CD4-positive, alpha-beta T cell treated with Interleukin-6 at 100 ng/mL for 8 hours (primary cell): Measurements from ENCODE around the gene PREX1.

Experiments used
- DNase-seq: peaks from one replicate; pipeline ENCODE4 v3.0.0-alpha.2; 2020; ENCODE audit warnings: mixed read lengths, low spot score

The PREX1 gene

GRCh38 chr20:48735112-48735511 is 92.7 kb downstream of the PREX1 start:
- DNase-seq: no peak

DNA sequence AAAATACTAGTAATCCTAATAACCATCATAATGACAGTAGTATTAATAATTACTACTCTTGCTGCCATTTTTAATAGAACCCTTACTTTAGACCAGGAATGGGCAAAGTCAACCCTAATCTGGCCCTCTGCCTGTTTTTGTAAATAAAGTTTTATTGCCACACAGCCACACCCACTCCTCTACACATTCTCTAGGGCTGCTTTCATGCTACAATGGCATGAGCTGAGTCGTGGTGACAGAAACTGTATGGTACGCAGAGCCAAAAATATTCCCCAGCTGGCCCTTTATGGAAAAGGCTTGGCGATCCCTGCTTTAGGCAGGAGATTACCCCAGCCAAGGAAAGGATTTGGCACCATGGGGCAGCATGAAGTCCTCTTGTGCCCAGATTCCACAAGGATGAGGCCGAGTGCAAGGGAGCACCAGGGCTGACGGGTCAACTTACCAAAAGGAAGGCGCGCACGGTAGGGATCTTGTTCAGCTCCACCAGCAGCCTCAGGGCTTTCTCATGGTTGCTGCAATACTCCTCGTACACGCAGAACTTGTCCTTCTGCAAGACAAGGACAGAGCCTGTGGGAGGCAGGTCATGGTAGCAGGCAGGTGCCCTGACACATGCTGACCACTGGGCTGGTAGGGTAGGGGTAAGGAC is 93.6 kb downstream of the PREX1 start:
- DNase-seq: no peak

GRCh38 chr20:48733296-48733790 is 94.5 kb downstream of the PREX1 start:
- no peak for DNase-seq

DNA sequence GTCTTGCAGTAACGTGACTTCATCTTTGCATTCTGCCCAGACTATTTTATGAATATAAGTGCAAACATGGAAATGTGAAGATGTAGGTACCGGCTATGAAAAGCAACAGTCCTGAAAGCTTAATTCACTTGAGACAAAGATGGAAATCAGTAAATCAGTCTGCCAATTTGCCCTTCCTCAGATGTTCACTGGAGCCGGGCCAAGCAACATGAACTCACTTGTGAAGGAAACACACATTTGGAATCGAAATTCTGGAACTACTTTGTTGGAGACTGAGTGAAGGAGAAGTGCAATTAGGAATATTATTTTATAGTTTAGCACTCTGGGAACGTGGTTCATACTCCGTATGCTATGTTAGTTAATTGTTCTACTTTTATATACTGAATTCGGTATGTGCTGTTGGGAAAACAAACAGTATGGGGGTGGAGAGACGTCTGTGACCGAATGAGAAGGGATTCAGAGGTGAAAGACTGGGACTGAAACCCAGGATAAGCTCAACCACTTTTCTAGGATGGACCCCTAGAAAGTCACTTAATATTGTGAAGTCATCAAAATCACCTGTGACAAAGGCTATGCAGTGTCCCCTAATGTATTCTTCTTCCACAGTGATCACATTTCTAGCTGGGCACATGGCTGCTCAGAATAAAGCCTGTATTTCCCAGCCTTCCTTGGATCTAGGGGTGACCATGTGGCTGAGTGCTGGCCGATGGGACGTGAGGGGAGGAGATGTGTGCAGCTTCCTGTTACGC is 95.5 kb downstream of the PREX1 start:
- DNase-seq: no peak

- no peak for DNase-seq
Observed at GRCh38 chr20:48731536-48731935, 96.3 kb downstream of the PREX1 start.

- no peak for DNase-seq
Observed at GRCh38 chr20:48730977-48731376, 96.8 kb downstream of the PREX1 start.

DNA sequence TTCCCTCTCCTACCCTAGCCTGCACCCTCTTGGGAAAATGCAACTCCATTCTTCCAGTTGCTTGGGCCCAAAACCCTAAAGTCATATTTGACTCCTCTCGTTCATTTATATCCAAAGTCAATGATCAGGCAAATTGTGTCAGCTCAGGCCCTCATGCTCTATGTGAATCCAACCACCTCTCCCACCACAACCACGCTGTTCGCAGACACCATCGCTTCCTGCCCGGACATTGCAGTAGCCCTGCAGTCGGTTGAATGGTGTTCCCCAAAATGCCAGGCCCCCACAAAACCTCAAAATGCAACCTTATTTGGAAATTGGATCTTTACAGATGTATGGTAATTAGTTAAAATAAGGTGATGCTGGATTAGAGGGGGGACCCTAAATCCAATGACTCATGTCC is 98.3 kb downstream of the PREX1 start:
- DNase-seq: no peak

DNA sequence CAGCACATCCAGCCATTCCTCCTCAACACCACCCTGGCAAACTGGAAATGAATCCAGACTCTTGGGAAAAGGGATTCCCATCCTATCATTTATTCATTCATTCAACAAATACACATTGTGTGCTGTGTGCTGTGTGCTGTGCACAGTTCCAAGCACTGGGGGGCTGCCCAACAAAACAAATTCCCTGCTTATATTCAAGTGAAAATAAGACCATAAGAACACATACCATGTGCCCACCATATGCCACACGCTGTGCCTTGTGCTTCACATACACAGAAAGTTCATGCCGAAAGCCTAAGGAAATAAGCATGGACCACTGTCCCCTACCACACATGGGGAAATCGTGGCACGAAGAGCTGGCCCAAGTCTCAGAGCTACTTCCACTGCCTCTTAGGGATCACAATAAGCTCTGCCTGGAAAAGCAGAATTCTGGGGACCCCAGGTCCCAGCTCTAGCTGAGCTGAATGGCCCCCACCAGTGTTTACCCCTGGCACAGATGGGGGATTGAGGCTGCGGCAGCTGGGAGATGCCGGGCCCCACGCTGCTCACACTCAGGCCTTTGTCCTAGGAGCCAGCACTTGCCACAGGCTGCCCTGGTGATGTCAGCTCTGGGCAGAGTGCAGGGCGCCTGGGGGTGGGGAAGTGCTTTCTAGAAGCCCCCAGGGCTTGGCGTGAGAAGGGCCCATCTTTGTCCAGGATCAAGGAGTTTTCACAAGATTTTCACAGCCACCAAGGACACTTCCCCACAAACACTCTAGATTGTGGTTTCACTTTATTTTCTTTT is 99.6 kb downstream of the PREX1 start:
- no peak for DNase-seq

DNA sequence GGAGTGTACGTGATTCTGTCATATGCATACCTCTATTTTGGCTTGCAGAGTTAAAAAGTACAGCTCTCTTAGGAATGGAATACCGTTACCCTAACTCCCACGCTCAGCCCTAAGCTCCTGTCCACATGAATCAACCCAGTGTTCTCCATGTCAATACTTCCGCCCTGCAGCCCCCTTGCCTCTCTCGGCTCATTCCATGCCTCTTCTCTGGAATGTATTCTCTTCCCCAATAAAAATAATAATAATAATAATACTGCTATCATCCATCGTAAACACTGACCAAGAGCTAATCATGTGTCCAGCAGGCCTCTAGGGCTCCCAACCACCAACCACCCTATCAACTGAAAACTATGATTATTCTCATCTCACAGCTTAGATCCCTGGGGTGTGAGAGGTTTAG is 100.6 kb downstream of the PREX1 start:
- no peak for DNase-seq

- DNase-seq: no peak
Observed at GRCh38 chr20:48725555-48725991, 102.2 kb downstream of the PREX1 start.

- no peak for DNase-seq
Observed at GRCh38 chr20:48724891-48725554, 102.8 kb downstream of the PREX1 start.

- no peak for DNase-seq
Observed at GRCh38 chr20:48724382-48724781, 103.4 kb downstream of the PREX1 start.

DNA sequence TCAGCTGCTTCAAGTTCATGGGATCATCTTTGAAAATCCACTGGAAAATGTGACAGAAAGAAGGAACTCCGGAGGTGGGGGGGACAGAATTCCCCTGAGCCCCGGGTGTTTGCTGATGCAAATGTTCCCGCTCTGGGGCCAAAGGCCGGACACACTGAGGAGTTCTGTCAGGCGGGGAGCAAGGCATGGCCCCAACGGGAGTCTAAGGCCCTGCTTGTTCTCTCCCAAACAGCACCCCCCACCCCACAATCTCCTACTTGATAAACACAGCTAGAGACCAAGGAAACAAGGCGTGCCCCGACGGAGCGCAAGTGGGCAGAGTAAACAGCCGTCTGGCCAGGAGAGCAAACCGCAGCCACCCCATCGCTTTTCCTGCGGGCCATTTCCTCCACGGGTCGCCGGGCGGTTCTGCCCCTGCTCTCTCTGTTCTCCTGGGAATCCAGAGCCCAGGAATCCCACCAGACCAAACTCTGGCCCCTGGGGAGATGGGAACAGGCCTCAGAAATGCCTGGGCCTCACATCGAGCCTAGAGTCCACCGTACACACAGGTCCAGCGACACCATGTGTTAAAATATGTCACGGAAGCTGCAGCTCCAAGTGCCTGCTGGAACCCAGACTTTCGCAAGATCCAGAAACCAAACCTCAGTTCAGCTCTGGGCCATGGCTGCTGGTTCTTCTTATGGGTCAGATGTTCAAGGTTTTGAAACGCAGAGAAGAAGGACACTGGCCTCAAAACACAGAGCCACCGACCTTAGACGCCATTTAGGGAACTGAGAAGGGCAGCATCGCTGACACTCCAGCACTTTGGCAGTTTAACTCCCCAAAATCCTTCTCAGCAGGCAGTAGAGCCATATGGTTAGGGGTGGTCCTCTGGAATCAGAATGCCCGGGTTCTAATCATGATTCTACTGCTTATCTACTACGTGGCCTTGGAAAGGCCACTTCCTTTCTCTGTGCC is 104.2 kb downstream of the PREX1 start:
- no peak for DNase-seq

- no peak for DNase-seq
Observed at GRCh38 chr20:48722737-48723191, 105.0 kb downstream of the PREX1 start.

DNA sequence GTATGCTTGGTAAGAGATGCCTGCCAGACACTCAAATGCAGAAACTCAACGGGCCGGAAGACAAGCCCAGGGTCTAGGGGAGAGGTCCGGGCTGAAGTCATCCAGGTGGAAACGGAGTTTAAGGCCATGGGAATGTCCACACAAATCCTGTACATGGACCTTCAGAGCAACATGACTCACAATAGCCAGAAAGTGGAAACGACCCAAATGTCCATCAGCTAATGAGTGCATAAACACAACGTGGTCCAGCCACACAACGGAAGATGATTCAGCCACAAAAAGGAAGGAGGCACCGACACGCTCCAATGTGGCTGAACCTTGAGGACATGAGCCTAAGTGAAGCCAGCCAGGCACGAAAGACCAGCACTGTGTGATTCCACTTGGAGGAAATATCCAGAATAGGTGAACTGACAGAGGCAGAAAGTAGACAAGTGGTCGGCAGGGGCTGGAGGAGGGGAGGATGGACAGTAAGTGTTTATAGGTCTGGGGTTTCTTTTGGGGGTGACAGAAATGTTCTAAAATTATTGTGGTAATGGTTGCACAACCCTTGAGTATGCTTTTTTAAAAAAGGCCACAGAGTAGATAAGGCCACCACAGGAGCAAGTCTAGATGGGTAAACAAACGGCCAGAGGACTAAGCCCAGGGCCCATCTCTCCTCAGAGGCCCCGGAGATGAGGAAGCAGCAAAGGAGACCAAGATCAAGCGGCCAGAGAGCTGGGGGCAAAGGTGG is 105.6 kb downstream of the PREX1 start:
- DNase-seq: no peak

- no peak for DNase-seq
Observed at GRCh38 chr20:48721324-48722001, 106.3 kb downstream of the PREX1 start.

DNA sequence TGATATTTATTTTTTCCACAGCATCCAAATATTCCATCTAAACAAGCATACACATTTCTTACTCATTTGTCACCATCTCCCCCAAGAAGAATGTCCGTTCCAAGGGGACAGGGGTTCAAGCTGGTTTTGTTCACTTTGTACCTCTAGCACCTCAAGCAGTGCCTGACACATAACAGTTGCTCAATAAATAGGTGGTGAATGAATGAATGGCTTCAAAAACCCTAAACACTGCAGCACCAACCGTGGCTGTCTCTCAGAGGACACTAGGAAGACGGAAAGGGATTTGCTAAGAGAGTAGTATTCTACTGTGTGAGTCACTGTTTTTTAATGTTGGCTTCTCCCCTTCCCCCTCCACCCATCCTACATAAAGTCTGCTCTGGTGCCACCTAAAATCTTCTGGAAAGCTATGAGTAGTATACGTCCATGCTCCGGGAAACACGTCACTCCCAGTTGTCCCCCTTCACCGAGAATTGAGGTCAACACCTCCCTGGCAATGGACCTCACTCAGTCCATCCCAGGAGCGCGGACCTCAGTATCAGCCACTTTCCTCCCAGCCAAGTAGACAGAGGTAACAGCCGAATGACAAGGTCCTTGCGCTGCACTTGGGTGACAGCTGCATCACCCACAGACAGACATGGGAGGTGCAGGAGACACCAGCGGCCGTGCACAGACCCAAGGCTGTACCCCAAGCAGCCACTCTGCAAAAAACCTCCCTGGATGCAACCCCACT is 107.4 kb downstream of the PREX1 start:
- no peak for DNase-seq

DNA sequence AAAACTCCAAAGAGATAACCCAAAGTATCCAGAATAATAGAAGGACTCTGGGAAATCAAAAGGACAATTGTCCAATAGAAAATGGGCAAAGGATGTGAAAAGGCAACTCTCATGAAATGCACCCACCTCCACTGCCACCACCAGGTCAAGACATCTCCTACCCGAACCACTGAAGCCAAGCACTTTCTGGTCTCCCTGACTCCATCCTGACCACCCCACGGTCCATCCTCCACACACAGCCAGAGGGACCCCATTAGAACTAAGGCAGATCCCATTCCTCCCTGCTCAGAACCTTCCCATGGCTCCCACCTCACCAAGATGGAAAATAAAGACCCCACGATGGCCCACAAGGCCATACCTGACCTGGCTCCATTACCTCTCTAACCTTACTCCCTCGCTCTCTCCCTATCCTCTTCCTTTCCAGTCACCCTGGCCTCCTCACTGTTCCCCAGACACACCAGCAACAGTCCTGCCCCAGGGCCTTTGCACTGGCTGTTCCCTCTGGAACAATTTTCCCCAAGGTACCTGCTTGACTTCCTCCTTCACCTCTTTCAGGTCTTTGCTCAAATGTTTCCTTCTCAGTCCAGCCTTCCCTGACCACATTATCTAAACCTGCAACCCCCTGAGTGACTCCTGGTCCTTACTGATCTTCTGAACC is 108.1 kb downstream of the PREX1 start:
- no peak for DNase-seq
